Neural crest cell (in vitro differentiated cells): ENCODE data around the gene CZIB. TPM values are rescaled to one million over a fixed set of nuclear protein-coding genes. Genes with fewer than 3 reads are reported as not detected.

Experiments used
- DNase-seq: peaks from one replicate; pipeline ENCODE4 v3.0.0; 2021; ENCODE audit warnings: low read depth, mixed read lengths, low spot score
- H3K27ac Mint-ChIP-seq: one replicate; pipeline ENCODE4 v1.8.0; 2021; ENCODE audit warnings: mild to moderate bottlenecking, mixed read lengths; ENCODE audit not compliant: unreplicated experiment
- H3K27me3 Mint-ChIP-seq: 2 replicates; pipeline ENCODE4 v1.8.0; 2021; ENCODE audit warnings: low read depth, mild to moderate bottlenecking, mixed read lengths
- H3K36me3 Mint-ChIP-seq: 2 replicates; pipeline ENCODE4 v1.8.0; 2021; ENCODE audit warnings: low read depth, mild to moderate bottlenecking, mixed read lengths
- H3K4me1 Mint-ChIP-seq: 2 replicates; pipeline ENCODE4 v1.8.0; 2021; ENCODE audit warnings: mixed read lengths
- H3K4me3 Mint-ChIP-seq: one replicate; pipeline ENCODE4 v1.8.0; 2021; ENCODE audit warnings: mild to moderate bottlenecking, mixed read lengths
- H3K9me3 Mint-ChIP-seq: 2 replicates; pipeline ENCODE4 v1.8.0; 2021; ENCODE audit warnings: mixed read lengths
- long read RNA-seq: library from polyadenylated mRNA; unstranded; transcript quantifications from one replicate; pipeline ENCODE4 v2.0.0, GENCODE V29; 2020
- total RNA-seq: library from RNA; stranded (reverse); gene quantifications from 2 replicates; pipeline ENCODE4 v1.2.1, GENCODE V29; 2021
- TF ChIP-seq, protein P1 (sequence below): fragments of 200-600 bp; sonication (generic); conservative IDR thresholded peaks from 2 replicates; pipeline ENCODE4 v1.5.0; 2021; ENCODE audit warnings: antibody characterized with exemption, mild to moderate bottlenecking

CZIB gene
- 82.2 and 84.1 TPM in 2 replicates for total RNA-seq
- long read RNA-seq, transcript C1orf123-202 (7 exons, 1,009 nt): minor isoform, 5 of 90 reads
- long read RNA-seq, transcript C1orf123-201 (8 exons, 1,085 nt): major isoform, 64 of 90 reads
- long read RNA-seq, partial matches to known transcripts: 6 of 90 reads
- long read RNA-seq, other reads (novel, unspliced or antisense): 14 of 90 reads

DNA sequence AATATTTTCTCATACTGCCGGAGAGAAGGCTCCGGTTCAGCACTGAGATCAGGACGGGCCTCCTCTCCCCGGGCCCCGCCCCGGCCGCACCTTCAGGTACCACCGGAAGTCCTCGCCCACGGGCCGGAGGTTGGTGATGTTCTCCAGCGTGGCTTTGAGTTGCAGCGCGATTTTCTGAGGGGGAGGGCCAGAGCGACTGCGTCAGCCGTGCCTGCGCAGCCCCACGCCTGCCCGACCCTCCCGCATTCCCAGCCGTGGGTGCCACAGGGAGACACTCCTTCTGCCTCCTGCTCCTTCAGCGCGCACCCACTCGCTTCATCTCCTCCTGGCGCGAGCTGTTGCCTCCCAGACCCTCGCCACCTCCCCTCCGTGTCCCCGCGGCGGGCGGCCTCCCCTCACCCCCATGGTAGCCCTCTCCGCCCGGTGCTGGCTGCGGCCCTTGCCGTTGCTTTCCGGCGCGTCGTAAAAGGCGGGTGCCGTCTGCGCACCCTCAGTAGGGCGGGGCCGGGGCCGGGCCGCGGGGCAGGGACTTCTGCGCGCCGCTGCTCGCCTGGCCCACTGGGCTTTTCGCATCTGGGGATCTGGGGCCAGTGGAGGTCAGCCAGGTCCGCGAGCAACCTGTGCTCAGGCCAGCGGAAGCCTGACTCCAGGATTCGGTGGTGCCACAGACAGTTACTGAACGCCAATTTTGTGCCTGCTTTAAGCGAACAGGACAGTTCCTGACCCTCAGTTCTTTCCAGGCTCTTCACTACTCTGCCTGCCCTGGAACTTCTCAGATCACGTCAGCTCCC lies at the start of gene CZIB:
Gene CZIB (minus strand): TSS at position 464 of the 791 bp plus-strand sequence. CDS start 59 bp downstream, at position 405.
- Mint-ChIP-seq H3K9me3 (no peaks in the 10 kb centered on the region), H3K4me1 (peaks cover 34% of the 10 kb centered on the region)
- DNase-seq: peak; percentile 91

DNA sequence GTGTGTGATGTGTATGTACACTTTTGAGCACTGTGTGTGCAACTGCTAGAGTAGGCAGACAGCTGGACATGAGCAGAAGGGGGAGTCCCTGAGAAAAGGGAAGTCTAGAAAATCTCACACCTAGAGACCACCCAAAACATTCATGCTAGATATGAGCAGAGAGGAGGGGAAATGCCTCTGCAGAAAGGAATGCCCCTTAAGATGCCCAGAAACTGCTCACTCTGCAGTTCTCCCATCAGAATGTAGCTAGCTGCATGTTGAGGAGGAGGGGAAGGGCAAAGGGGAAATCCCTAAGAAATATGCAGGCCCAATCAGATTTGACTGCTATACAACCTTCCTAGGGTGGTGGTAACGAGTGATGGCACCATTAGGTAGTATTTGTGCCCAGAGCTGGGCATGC lies 49.7 kb upstream of the CZIB start:
- peaks cover 16% of the 10 kb centered on the region for H3K36me3 Mint-ChIP-seq
- H3K27me3 Mint-ChIP-seq: no peaks in the 10 kb centered on the region
- H3K9me3 Mint-ChIP-seq: no peaks in the 10 kb centered on the region
- TF ChIP-seq, protein P1, sequence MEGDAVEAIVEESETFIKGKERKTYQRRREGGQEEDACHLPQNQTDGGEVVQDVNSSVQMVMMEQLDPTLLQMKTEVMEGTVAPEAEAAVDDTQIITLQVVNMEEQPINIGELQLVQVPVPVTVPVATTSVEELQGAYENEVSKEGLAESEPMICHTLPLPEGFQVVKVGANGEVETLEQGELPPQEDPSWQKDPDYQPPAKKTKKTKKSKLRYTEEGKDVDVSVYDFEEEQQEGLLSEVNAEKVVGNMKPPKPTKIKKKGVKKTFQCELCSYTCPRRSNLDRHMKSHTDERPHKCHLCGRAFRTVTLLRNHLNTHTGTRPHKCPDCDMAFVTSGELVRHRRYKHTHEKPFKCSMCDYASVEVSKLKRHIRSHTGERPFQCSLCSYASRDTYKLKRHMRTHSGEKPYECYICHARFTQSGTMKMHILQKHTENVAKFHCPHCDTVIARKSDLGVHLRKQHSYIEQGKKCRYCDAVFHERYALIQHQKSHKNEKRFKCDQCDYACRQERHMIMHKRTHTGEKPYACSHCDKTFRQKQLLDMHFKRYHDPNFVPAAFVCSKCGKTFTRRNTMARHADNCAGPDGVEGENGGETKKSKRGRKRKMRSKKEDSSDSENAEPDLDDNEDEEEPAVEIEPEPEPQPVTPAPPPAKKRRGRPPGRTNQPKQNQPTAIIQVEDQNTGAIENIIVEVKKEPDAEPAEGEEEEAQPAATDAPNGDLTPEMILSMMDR: no peak
- H3K4me3 Mint-ChIP-seq: no peak overlapping the region
- DNase-seq: no peak
- no peaks in the 10 kb centered on the region for H3K4me1 Mint-ChIP-seq
- H3K27ac Mint-ChIP-seq: peak overlapping the region; percentile 19

More for the DNA sequence above, at the start of gene CZIB:
- Mint-ChIP-seq H3K27ac (peak within 1 kb of the TSS; percentile 96), H3K4me3 (peak within 1 kb of the TSS; percentile 92), H3K27me3 (no peaks in the 10 kb centered on the region), H3K36me3 (no peaks in the 10 kb centered on the region)
- TF ChIP-seq, protein P1: no peak

DNA sequence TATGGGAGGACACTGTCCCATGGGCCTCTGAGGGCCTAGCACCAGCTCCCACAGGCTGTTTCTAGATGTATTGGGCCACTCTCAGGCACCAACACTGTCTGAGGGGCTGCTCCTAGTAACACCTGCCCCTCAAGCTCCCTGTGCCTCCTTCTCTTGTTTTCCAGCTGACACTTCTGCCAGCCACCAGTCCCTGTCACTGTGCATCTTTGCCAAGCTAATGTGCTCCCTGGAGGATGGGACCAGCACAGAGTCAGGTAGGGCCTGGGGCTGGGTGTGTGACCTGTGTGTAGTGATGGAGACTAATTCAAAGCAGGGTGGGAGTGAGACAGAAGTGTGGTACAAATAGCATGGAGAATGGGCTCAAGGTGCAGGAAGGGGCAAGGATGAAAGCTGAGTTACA lies 47.3 kb upstream of the CZIB start:
- H3K4me3 Mint-ChIP-seq: no peak overlapping the region
- no peak overlapping the region for H3K27ac Mint-ChIP-seq
- H3K27me3 Mint-ChIP-seq: no peaks in the 10 kb centered on the region
- TF ChIP-seq, protein P1: no peak
- peaks cover 19% of the 10 kb centered on the region for H3K36me3 Mint-ChIP-seq
- DNase-seq: no peak
- H3K9me3 Mint-ChIP-seq: no peaks in the 10 kb centered on the region
- no peaks in the 10 kb centered on the region for H3K4me1 Mint-ChIP-seq

DNA sequence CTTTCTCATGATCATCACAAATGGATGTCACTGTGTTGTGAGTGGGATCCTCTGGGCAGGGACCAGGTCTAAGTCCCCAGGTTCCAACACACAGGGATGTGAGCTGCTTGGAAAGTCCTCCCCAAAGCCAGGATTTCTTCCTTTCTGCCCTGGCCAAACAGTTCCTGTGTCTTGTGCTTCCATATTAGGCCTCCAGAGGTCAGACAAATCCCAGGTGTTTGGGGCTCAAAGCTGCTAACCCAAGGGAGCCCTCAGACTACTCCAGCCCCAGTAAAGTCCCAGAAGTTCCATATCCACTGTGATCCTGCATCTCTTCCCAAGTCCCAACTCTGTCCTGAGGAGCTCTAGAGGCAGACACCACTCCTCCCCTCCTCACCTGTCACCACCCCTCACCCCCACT lies 45.6 kb upstream of the CZIB start:
- Mint-ChIP-seq H3K4me1 (no peaks in the 10 kb centered on the region), H3K4me3 (no peak overlapping the region), H3K36me3 (peaks cover 19% of the 10 kb centered on the region), H3K9me3 (no peaks in the 10 kb centered on the region), H3K27ac (no peak overlapping the region), H3K27me3 (no peaks in the 10 kb centered on the region)
- TF ChIP-seq, protein P1: peak; percentile 46
- no peak for DNase-seq

DNA sequence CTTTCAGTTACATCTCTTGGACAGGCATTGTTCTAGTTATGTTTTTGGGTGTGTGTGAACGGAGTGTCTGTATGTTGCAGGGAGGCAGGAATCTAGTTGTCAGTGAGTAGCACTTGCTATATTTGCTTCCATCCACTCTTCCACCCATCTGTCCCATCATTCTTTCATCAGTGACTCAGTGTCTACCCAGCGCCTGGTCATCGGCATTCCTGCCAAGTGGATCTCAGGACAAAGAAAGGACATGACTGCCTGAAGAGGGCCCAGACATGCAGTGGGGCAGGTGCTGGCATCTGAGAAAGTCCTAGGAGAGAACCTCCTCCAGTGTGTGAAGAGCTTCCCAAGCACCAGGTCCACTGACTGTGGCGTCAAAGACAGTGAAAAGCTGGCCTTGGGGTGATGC lies 45.1 kb upstream of the CZIB start:
- H3K36me3 Mint-ChIP-seq: peaks cover 17% of the 10 kb centered on the region
- H3K9me3 Mint-ChIP-seq: no peaks in the 10 kb centered on the region
- DNase-seq: no peak
- H3K4me3 Mint-ChIP-seq: no peak overlapping the region
- TF ChIP-seq, protein P1: no peak
- H3K4me1 Mint-ChIP-seq: no peaks in the 10 kb centered on the region
- no peaks in the 10 kb centered on the region for H3K27me3 Mint-ChIP-seq
- no peak overlapping the region for H3K27ac Mint-ChIP-seq
